SK-N-SH treated with all-trans-retinoic acid at 6 μM for 48 hours (cell line): ENCODE results near the gene TRABD2B.

Source experiments
- ATAC-seq: fragments of 200-7000 bp; cut with Tn5 transposase; 3 replicates; pipeline ENCODE4 v1.9.1; 2020; ENCODE audit warnings: mild to moderate bottlenecking, moderate library complexity
- BACH2 ChIP-seq: fragments of 250-450 bp; sonication (Bioruptor Pico); IDR thresholded peaks from 2 replicates; pipeline ENCODE4 v1.9.0; 2021; ENCODE audit warnings: mild to moderate bottlenecking, borderline replicate concordance
- CREB5 ChIP-seq: fragments of 250-450 bp; sonication (Bioruptor Pico); IDR thresholded peaks from 2 replicates; pipeline ENCODE4 v1.5.1; 2020; ENCODE audit warnings: low read depth, mild to moderate bottlenecking, moderate library complexity
- CSDC2 ChIP-seq: fragments of 250-450 bp; sonication (Bioruptor Pico); IDR thresholded peaks from 2 replicates; pipeline ENCODE4 v1.5.0; 2020; ENCODE audit warnings: mild to moderate bottlenecking, moderate library complexity
- CSRNP3 ChIP-seq: fragments of 250-450 bp; sonication (Bioruptor Pico); IDR thresholded peaks from 2 replicates; pipeline ENCODE4 v1.5.1; 2021; ENCODE audit warnings: mild to moderate bottlenecking, moderate library complexity
- ESRRG ChIP-seq: fragments of 250-450 bp; sonication (Bioruptor Pico); IDR thresholded peaks from 2 replicates; pipeline ENCODE4 v1.6.1; 2021; ENCODE audit warnings: mild to moderate bottlenecking
- ISL1 ChIP-seq: fragments of 250-450 bp; sonication (Bioruptor Pico); IDR thresholded peaks from 2 replicates; pipeline ENCODE4 v2.1.2; 2022; ENCODE audit warnings: mild to moderate bottlenecking, moderate library complexity
- OSR1 ChIP-seq: fragments of 250-450 bp; sonication (Bioruptor Pico); IDR thresholded peaks from 2 replicates; pipeline ENCODE4 v1.8.0; 2022; ENCODE audit warnings: moderate library complexity, mild to moderate bottlenecking, inconsistent platforms
- PATZ1 ChIP-seq: fragments of 250-450 bp; sonication (Bioruptor Pico); IDR thresholded peaks from 2 replicates; pipeline ENCODE4 v1.8.0; 2020; ENCODE audit warnings: mild to moderate bottlenecking, moderate library complexity, borderline replicate concordance
- SNAI2 ChIP-seq: fragments of 250-450 bp; sonication (Bioruptor Pico); IDR thresholded peaks from 2 replicates; pipeline ENCODE4 v1.5.0; 2020; ENCODE audit warnings: mild to moderate bottlenecking, moderate library complexity
- TSHZ2 ChIP-seq: fragments of 250-450 bp; sonication (Bioruptor Pico); IDR thresholded peaks from 2 replicates; pipeline ENCODE4 v1.5.0; 2020; ENCODE audit warnings: mild to moderate bottlenecking, moderate library complexity
- ZC3H10 ChIP-seq: fragments of 250-450 bp; sonication (Bioruptor Pico); IDR thresholded peaks from 2 replicates; pipeline ENCODE4 v1.5.1; 2021; ENCODE audit warnings: mild to moderate bottlenecking, moderate library complexity
- ZFP3 ChIP-seq: fragments of 250-450 bp; sonication (Bioruptor Pico); IDR thresholded peaks from 2 replicates; pipeline ENCODE4 v1.5.0; 2020; ENCODE audit warnings: mild to moderate bottlenecking, moderate library complexity
- ZFP30 ChIP-seq: fragments of 450-650 bp; formaldehyde crosslinking; IDR thresholded peaks from 2 replicates; pipeline ENCODE4 v1.5.0; 2022; ENCODE audit warnings: mild to moderate bottlenecking, moderate library complexity
- ZNF565 ChIP-seq: fragments of 450-650 bp; formaldehyde crosslinking; conservative IDR thresholded peaks from 2 replicates; pipeline ENCODE4 v1.5.0; 2020; ENCODE audit warnings: low read depth, mild to moderate bottlenecking, moderate library complexity
- ZNF70 ChIP-seq: fragments of 450-650 bp; formaldehyde crosslinking; IDR thresholded peaks from 2 replicates; pipeline ENCODE4 v1.5.0; 2020; ENCODE audit warnings: mild to moderate bottlenecking, moderate library complexity
- TF ChIP-seq, protein P1 (sequence below): fragments of 250-450 bp; sonication (Bioruptor Pico); IDR thresholded peaks from 2 replicates; pipeline ENCODE4 v1.8.0; 2021; ENCODE audit warnings: low read depth, mild to moderate bottlenecking, moderate library complexity, borderline replicate concordance

The TRABD2B gene

DNA sequence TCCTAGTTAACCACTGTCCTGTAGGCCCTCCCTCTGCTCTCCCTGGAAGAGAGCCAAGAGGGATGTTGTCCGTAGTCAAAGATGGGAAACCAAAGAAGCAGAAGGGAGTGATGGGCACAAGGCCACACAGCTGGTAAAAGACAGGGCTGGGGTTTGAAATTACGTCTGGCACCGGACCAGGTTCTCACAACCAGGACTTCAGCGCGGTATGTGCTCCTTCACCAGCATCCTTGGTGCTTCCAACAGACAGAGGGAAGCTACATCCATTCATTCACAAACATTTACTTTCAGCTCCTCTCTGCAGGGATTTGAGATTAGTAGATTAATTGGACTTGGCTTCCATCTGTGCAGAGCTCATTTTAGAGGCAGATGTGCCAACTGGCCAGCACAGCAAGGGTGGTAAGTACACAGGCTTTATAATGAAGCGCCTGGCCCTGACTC, 191.2 kb downstream of the TRABD2B start:
- TF ChIP-seq TSHZ2 (CRISPR knock-in tag) = no peak
- 0 out of 2 replicates have a peak, but pooled peaks have one; percentile 7 for TF ChIP-seq SNAI2 (CRISPR knock-in tag)
- no peak; the same call in 2 of the 3 replicates for ATAC-seq

DNA sequence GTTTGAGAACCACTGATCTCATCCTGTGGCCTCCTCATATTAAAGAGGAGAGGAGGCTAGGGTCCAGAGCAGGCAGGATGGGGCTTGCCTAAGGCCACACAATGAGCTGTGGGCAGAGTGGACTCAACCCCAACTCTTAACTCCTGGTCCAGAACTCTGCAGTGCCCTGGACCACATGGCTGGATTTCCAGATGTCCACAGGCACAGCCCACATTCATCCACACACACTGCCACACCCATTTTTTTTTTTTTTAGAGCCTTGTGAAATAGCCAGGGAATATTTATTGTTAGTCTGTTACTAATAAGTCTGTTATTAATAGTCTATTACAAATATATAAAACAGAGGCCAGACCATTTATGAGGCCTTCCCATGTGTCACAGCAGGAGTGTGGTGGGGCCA, 192.2 kb downstream of the TRABD2B start:
- ATAC-seq = no peak
- no peak for TF ChIP-seq ZC3H10 (CRISPR knock-in tag)
- TF ChIP-seq CSRNP3 = no peak
- no peak for TF ChIP-seq ZFP3 (CRISPR knock-in tag)
- TF ChIP-seq PATZ1 = no peak
- TF ChIP-seq, protein P1, sequence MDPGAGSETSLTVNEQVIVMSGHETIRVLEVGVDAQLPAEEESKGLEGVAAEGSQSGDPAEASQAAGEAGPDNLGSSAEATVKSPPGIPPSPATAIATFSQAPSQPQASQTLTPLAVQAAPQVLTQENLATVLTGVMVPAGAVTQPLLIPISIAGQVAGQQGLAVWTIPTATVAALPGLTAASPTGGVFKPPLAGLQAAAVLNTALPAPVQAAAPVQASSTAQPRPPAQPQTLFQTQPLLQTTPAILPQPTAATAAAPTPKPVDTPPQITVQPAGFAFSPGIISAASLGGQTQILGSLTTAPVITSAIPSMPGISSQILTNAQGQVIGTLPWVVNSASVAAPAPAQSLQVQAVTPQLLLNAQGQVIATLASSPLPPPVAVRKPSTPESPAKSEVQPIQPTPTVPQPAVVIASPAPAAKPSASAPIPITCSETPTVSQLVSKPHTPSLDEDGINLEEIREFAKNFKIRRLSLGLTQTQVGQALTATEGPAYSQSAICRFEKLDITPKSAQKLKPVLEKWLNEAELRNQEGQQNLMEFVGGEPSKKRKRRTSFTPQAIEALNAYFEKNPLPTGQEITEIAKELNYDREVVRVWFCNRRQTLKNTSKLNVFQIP (CRISPR knock-in tag) = no peak
- no peak for TF ChIP-seq ZFP30
- TF ChIP-seq CSDC2 (CRISPR knock-in tag) = no peak
- TF ChIP-seq BACH2 (CRISPR knock-in tag) = no peak
- no peak for TF ChIP-seq TSHZ2 (CRISPR knock-in tag)
- no peak for TF ChIP-seq OSR1 (CRISPR knock-in tag)
- no peak for TF ChIP-seq ESRRG (CRISPR knock-in tag)
- TF ChIP-seq CREB5 (CRISPR knock-in tag) = no peak

- TF ChIP-seq ZNF565 (CRISPR knock-in tag) = no peak
- peak; percentile 74 for TF ChIP-seq ZNF70 (CRISPR knock-in tag)
- no peak for ATAC-seq
These were observed 193.2 kb downstream of the TRABD2B start for GRCh38 chr1:47803815-47804501.

GRCh38 chr1:47797575-47797974, 199.6 kb downstream of the TRABD2B start:
- ATAC-seq = no peak
- TF ChIP-seq ISL1 (peak; percentile 68), OSR1 (CRISPR knock-in tag) (no peak), CREB5 (CRISPR knock-in tag) (0 out of 2 replicates have a peak, but pooled peaks have one; percentile 49)
